Psoas muscle (tissue), 8 donors: ENCODE measurements around the gene SORBS1. TPM values are rescaled to one million over a fixed set of nuclear protein-coding genes. Genes with fewer than 3 reads are reported as not detected.

ENCODE experiments used
- ATAC-seq, 4 donors: fragments of 200-7000 bp; cut with Tn5 transposase; one replicate each; pipeline ENCODE4 v1.9.1; 2020; ENCODE audit warnings: moderate library complexity in 3 of 4, mild to moderate bottlenecking in 2 of 4
- DNase-seq, 2 donors: peaks; one replicate each; pipeline ENCODE4 v3.0.0-alpha.2; 2020
- H3K27ac ChIP-seq: fragments of 200-600 bp; one replicate; pipeline ENCODE4 v1.8.0; 2022
- H3K27me3 ChIP-seq, 3 donors: fragments of 200-600 bp in 1 of 3; one replicate each; pipeline versions ENCODE4 v1.6.1 to v1.8.0; 2013 to 2022; ENCODE audit warnings: low read length in 2 of 3, mild to moderate bottlenecking in 2 of 3, moderate library complexity in 1 of 3; ENCODE audit not compliant: insufficient read depth in 3 of 3
- H3K36me3 ChIP-seq, 2 donors: fragments of 200-600 bp in 1 of 2; one replicate each; pipeline versions ENCODE4 v1.6.1 to v1.8.0; 2013 to 2022; ENCODE audit warnings: low read depth in 1 of 2, mild to moderate bottlenecking in 1 of 2, moderate library complexity in 1 of 2; ENCODE audit not compliant: insufficient read depth in 1 of 2
- H3K4me1 ChIP-seq: fragments of 200-600 bp; one replicate; pipeline ENCODE4 v1.8.0; 2022
- H3K4me3 ChIP-seq: fragments of 200-600 bp; one replicate; pipeline ENCODE4 v1.8.0; 2022; ENCODE audit warnings: mild to moderate bottlenecking
- H3K9me3 ChIP-seq: fragments of 200-600 bp; one replicate; pipeline ENCODE4 v1.8.0; 2022
- CTCF ChIP-seq: fragments of 200-600 bp; IDR thresholded peaks from one replicate; pipeline ENCODE4 v1.8.0; 2022; ENCODE audit warnings: antibody characterized with exemption
- WGBS, 3 donors: extraction: QIAGEN DNeasy Blood & Tissue Kit; methylation state at CpG; one replicate each; pipeline versions ENCODE4 v1.1.6 to v1.1.7; 2013; 5-methylcytosine and 5-hydroxymethylcytosine counted together
- intact Hi-C, 2 donors: fragments of 100-400 bp; cut with DNase I; formaldehyde crosslinking; loops; one replicate each; pipeline versions ENCODE4 v1.11.0 to v1.14.2; 2022
- polyA plus RNA-seq, 3 donors: library from polyadenylated mRNA; stranded (reverse); fragments of 200-250 nt; gene quantifications; one replicate each; pipeline ENCODE4 v1.2.3, GENCODE V29; 2013
- total RNA-seq, 4 donors: library from RNA; stranded (reverse); fragmentation: NEBNext Ultra II Directional in 2 of 4; extraction: Animal tissue kit (Norgen Biotek cat#: 25700) in 2 of 4; gene quantifications; one replicate each; pipeline versions ENCODE4 v1.2.1 to v1.2.4, GENCODE V29; 2021 to 2023
- donor health status: healthy with polysubstance abuse.
- donor health status: DM: no; HTN: no; CAD: no; lungs with moderate emphysema.
- donor health status: Bipolar disorder and iron deficiency.
- donor health status: healthy.
- donor health status: DM: yes; HTN: yes; CAD: no.
- donor health status: DM: no; HTN: no; CAD: no.
- donor health status: DM: no; HTN: no; CAD: no.
- donor health status: DM: yes; HTN: yes; CAD: no.

SORBS1 gene
- total and polyA plus RNA-seq, 7 donors, result 17.3 to 306 (median 145) TPM

GRCh38 chr10:95295031-95295755, 266.0 kb downstream of the SORBS1 start:
- intact Hi-C loops, result no loop called here
- Histone ChIP-seq H3K4me3 (peak overlapping the region; percentile 60), H3K9me3 (no peaks in the 10 kb centered on the region), H3K27me3 (no peaks in the 10 kb centered on the region), H3K27ac (peak overlapping the region; percentile 55), H3K36me3 (no peaks in the 10 kb centered on the region), H3K4me1 (peaks cover 5% of the 10 kb centered on the region)
- TF ChIP-seq CTCF, result no peak
- DNase-seq (peak; percentile 37 to 77), ATAC-seq (peak; percentile 21 to 54 (median 36))
- 2 to 4% (median 3%) methylated on average over 39 of the region's 39 CpGs for WGBS, 3 donors

GRCh38 chr10:95293631-95294030, 267.5 kb downstream of the SORBS1 start:
- Histone ChIP-seq H3K4me1 (peaks cover 5% of the 10 kb centered on the region), H3K27ac (no peak overlapping the region), H3K36me3 (no peaks in the 10 kb centered on the region), H3K9me3 (no peaks in the 10 kb centered on the region), H3K27me3 (peaks cover 0 to 9% (median 0%) of the 10 kb centered on the region in 3 donors), H3K4me3 (no peak overlapping the region)
- 84 to 86% (median 86%) methylated on average over 3 of the region's 3 CpGs for WGBS, 3 donors
- no peak for TF ChIP-seq CTCF
- no peak for ATAC-seq
- no peak for DNase-seq
- intact Hi-C loops, result no loop called here

GRCh38 chr10:95291365-95292039, 269.7 kb downstream of the SORBS1 start:
- ATAC-seq (no peak), DNase-seq (no peak)
- 52 to 57% (median 53%) methylated on average over 19 of the region's 19 CpGs for WGBS, 3 donors
- peaks cover 17% of the 10 kb centered on the region for H3K4me1 ChIP-seq
- peak overlapping the region; percentile 95 for H3K4me3 ChIP-seq
- TF ChIP-seq CTCF, result no peak
- intact Hi-C loops, result no loop called here
- no peaks in the 10 kb centered on the region for H3K9me3 ChIP-seq
- peak overlapping the region; percentile 85 for H3K27ac ChIP-seq
- H3K36me3 ChIP-seq, result no peaks in the 10 kb centered on the region
- H3K27me3 ChIP-seq, result peaks cover 0 to 9% (median 0%) of the 10 kb centered on the region in 3 donors

- Histone ChIP-seq H3K36me3 (no peaks in the 10 kb centered on the region), H3K27ac (peak within 1 kb of the TSS; percentile 85), H3K9me3 (no peaks in the 10 kb centered on the region), H3K27me3 (peaks cover 0 to 9% (median 0%) of the 10 kb centered on the region in 3 donors), H3K4me3 (peak within 1 kb of the TSS; percentile 95), H3K4me1 (peaks cover 25% of the 10 kb centered on the region)
- DNase-seq (peak; percentile 85 to 92), ATAC-seq (peak; percentile 77 to 86 (median 82))
- intact Hi-C loops, result no loop called here
- peak; percentile 36 for TF ChIP-seq CTCF
- WGBS, 3 donors, result 0 to 1% (median 1%) methylated on average over 71 to 119 of the region's 119 CpGs
Observed at GRCh38 chr10:95290461-95291364, 270.5 kb downstream of the SORBS1 start, which contains the start of gene PDLIM1. TSS of gene PDLIM1 (minus strand) at chr10:95291003. CDS start at chr10:95290915, 88 bp downstream.
